ENCODE measurements around the gene SLAMF1.
"Not testable (repeated sequence)": the region's sequence is repeated elsewhere in the genome, so short reads cannot be mapped to it uniquely, and the experiment has no call there.

Gene SLAMF1

DNA sequence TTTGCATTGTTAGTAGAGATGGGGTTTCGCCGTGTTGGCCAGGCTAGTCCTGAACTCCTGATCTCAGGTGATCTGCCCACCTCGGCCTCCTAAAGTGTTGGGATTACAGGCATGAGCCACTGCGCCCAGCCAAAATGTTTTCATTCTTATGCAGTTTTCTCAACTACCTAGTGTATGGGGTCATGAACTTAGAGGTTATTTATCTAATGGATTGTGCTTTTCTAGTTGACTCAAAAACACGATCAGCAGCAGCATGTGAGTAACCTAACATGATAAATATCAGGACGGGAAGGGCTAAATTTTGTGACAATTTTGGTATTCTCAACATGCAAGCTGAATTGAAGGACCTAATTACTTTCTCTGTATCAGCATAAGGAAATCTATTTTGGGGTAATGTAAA is 58.4 kb downstream of the SLAMF1 start:
- no peak for DNase-seq

DNA sequence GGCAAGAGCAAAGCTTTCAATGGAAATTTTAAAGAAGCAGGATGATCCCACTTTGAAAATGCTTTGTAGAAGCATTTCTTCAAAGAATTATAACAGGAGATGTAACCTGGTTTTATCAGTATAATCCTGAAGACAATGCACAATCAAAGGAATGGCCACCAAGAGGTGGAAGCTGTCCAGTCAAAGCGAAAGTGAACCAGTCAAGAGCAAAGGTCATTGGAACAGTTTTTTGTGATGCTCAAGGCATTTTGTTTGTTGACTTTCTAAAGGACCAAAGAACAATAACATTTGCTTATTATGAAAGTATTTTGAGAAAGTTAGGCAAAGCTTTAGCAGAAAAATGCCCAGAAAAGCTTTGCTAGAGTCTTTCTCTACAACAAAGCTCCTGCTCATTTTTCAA is 62.1 kb downstream of the SLAMF1 start:
- DNase-seq = no peak

DNA sequence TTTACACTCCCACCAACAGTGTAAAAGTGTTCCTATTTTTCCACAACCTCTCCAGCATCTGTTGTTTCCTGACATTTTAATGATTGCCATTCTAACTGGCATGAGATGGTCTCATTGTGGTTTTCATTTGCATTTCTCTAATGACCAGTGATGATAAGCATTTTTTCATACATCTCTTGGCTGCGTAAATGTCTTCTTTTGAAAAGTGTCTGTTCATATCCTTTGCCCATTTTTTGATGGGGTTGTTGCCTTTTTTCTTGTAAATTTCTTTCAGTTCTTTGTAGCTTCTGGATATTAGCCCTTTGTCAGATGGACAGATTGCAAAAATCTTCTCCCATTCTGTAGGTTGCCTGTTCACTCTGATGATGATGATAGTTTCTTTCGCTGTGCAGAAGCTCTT is 63.9 kb downstream of the SLAMF1 start:
- not testable (repeated sequence) for DNase-seq

DNA sequence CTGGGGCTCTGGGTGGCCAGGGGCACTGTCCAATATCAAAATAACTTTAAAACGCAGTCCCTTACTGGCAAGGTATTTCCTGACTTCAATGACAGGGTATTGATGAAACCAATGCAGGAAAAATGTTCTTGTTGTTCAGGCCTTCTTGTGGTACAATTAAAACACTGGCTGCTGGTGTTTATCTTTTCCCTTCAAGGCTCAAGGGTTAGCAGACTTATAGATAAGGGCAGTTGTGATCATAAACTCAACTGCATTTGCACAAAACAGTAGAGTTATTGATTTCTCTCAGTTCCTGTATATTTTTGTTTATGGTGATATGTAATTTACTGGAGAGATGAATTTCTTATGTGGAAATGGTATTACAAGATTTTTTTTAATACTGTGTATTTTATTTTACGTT is 64.9 kb downstream of the SLAMF1 start:
- no peak for DNase-seq

DNA sequence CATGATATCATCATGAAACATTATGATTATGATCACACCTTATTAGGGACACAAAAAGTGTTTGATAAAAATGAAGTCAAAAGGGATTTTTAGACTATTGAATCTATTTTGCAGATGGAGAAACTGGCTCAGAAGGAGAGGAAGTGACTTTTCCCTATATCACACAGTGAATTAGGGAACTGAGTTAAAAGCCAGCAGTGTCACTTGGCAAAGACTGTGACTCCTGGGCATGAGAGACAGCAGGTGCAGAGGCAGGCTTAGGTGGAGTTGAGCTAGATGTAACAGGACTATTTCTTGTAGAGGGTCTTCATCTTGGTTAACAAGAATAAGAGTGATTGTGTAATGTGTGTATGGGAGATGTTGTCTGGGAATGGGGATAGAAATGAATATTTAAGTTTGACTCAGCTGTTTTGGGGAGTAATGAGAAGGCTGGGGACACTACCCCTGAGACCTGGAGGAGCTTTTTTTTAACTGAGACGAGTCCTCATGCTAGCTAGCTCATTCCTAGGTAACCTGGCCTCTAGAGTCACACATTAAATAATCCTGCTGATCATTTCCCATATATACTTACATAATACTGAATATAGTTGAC is 66.5 kb downstream of the SLAMF1 start:
- DNase-seq = no peak

DNA sequence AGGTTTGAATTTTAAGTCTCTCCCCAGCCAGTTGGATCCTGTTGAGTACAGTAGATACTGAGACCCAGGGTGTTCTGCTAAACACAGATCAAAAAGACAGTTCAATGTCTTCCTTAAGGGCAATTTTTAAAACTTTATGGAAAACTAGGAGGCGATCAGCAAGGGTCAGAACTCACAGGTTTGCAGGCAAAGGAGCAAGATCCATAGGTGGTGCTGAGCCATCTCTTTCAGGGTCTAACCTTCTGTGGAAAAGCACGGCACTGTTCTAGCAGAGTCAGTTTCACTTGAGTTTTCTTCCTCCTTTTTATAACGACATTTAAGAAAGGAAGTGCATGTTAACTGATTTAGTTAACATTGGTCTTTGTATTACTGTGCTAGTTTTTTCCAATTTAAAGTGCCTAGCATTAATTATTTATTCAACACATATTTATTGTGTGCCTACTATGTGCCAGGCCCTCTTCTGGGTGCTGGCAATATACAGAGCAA is 67.6 kb downstream of the SLAMF1 start, which contains the start of gene CD84:
Gene CD84, minus strand, starts transcription at position 281 of the 486 bp plus-strand sequence. Its CDS starts 59 bp downstream, at position 222.
- DNase-seq = no peak

DNA sequence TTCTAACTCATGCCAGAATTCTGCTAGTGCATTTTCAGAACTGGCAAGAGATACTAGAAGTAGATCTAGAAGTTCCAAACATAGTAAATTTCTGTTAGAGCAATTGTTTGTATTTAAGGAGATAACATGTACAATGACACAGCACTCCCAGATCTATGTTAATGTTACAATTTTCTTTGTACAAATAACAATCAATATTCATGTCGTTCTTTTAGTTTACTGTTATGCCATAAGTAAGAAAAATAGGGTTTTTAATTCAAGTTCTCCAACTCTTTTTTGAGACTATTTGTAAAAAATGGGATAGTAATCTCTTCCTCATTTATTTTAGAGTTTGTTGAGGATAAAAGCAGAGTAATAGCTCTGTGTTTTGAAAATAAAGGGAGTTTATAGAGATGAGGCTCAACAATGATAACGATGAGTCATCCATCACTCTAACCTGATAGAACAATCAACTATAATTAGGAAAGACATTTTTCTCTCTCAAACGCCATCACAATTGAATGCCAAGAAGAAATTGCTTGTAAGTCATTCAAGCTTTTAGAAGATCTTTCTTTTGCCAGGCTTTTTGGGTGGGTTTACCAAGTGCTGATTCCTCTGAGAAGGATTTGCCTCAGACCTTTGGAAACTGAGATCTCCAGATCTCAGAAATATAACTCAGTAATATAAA is 68.2 kb downstream of the SLAMF1 start:
- DNase-seq = no peak

DNA sequence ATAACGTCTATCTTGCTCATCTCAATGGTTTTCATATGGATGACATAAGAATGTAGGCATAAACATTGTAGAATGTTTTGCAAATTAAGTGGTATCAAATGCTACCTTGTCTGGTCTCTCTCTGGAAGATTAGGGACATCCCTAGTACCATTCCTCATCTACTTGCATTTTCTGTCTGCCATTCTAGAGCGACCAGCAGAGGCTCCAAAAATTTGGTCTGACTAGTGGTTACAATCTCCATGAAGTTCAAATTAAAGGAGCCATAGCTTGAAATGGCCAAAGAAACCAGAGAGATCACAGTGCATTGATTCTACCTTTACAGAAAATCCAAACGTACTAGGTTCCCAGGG is 68.7 kb downstream of the SLAMF1 start:
- DNase-seq = no peak

DNA sequence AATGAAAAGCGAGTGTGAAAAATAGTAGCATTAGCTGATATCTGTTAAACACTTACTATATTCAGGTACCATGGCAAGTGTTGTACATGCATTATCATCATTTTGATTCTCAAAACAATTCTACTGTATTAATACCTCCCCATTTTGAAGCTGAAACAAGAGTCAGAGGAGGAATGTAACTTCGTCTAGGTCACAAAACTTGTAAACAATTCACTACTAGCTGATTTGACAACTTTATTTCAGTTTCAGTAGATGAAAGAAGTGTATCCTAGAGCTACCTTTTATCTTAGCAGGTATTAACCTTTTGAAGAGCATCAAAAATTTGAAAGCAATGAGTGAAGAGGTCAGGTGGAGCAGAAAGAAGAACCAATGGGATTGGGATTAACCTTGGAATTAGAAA is 69.2 kb downstream of the SLAMF1 start:
- no peak for DNase-seq

DNA sequence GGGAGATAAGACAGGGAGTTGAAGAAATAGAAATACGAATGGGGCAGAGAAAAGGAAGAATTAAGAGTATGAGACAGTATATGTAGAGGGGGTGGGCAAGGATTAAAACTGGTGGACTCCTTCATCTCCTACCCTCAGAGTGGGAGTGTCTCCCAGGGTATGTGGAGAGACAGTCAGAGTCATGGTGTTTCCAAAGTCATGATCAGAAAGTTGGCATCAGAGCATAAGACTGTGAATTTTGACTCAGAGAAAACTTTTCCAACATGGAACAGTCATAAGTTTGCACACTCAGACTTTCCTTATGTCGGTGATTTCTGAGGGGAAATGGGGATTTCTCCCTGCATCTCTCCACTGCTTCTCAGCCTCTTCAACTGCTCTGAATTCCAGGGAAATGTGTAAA is 70.0 kb downstream of the SLAMF1 start:
- DNase-seq = no peak

DNA sequence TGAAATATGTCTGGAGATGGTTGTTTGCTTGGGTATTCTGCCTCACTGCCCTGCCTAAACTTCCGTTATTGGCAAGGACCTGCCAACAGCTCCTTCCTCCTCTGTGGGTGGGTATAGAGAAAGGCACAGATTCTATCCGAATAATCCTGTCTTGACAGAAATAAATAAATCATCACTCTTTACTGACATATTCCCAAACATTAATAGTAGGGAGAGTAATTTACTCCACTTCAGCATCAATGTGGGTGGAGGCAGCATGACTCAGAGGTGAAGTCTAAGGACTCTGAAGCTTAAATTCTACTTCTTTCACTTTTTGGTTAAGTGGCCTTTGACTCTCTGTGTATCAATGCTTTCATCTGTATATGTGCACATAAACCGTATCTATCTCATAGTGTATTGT is 70.5 kb downstream of the SLAMF1 start:
- peak; percentile 53 for DNase-seq

DNA sequence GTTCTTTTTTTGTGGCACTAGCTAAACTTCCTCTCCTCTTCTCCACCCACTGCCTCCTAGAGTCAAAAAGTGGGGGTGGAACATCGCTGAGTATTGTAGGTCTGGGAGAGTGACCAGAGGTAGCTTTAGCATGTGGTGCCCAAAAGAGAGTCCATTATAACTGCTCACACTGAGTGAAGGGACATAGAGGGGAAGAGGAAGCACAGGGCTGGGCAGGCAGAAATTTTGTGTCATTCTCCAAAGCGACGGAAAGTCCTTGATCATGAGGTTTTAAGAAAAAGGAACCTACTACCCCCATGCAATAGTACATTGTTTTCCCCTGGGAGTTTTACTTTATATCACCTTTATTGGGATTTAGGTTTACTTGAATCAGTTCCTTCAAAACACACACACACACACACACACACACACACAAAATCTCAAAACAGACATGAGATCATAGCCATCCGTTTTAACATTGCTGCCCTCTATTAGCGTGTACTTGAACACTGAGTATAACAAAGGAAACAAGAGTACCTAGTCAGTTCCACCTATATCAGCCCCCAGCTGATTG is 71.7 kb downstream of the SLAMF1 start:
- DNase-seq = no peak

DNA sequence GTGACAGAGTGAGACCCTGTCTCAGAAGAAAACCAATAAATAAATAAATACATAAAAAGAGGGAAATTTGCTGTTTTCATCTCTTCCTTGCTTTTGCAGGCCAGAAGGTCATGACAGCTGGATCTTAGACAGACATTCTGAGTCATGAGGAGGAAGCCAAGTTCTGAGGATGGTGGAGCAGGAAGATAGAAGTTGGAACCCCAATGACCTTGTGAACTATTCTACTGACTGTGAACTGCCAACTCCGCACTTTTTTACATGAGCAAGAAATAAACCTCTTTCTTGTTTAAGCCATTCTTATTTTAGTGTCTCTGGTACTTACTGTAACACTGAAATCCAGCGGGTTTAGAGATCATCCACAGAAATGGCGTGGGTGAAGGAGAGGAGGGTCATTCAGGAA is 76.0 kb downstream of the SLAMF1 start:
- DNase-seq = no peak

DNA sequence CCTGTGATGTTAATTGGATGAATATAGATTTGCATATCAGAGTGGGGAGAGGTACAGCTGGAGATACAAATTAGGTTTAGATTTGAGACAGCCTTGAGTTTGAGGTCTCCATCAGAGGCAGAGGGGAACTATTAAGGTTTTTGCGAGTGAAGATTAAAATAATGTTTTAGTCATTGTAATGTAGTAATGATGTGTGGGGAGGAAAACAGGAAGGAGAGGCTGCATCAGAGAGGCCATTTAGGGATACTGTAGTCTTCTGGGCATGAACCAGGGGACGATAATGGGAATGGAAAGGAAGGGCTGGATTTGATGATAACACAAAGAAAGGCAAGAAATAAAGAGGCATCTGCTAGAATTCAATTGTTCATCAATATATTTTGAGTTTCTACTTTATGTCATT is 77.0 kb downstream of the SLAMF1 start:
- no peak for DNase-seq

DNA sequence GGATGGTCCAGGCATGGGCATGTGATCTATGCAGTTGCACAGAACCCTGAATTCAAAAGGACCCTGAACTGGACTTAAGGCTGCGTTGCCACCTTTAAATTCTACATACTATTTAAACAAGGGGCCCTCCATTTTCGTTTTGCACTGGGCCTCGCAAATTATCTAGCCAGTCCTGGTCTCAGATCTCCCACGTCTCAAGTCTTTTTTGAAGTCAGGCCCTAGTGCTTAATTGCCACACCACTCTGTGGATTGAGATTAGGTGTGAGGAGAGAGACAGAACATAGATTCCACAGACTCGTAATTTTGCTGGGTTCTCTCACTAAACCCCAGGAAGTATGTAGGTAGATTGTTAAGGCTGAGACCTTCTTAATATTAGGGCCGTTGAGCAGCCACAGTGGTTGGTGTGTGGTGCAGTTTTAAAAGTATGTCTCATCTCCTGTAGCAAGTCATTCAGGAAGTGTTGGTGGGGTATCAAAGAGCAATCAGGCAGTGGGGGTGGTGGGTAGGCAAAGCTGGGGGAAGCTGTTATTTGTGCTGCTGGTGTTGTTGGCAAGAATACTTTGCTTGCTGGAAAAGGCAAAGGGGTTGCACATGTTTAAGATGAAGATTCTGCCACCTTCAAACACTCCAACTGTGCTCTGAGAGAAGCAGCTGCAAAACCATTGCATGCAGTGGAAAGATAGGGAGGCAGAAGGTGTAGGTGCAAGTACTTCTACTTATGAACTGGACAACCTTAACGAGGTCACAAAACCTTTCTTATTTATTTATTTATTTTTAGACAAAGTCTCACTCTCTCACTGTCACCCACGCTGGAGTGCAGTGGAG is 78.8 kb downstream of the SLAMF1 start:
- DNase-seq = peak; percentile 88

DNA sequence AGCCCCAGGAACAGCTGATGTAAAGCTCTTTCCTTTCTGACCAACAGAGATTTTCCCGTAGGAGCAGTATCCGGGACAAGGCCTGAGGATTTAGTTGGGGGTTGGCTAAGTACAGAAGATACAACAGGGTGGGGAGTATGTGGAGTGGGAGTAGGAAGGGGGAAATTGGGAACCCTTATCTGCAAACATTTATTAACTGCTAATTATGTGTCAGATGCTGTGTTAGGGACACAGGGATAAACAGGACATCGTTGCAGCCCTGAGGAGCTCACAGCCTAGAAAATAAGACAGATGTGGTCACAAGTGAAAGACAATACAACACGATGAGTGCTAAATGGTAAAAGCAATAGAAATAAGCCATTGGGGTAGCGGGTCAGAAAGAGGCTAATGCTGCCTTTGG is 79.5 kb downstream of the SLAMF1 start:
- no peak for DNase-seq

DNA sequence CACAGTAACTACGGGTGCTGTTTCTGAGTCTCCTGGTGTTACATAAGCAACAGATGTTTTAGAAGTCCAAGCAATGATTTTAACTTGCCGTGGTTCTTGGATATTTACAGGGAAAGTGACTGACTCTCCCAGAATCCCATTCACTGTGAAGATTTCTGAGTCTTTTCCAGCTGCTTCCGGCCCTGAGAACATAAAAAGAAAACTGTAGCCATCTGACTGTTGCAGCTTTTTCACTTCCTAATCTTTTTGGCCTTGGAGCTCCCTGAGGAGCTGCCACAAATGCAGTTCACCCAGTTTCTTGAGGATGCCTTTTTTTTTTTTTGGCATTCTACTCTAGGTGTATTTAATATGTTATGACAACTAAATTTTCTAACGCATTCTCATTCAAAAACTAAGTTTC is 81.3 kb downstream of the SLAMF1 start:
- no peak for DNase-seq

DNA sequence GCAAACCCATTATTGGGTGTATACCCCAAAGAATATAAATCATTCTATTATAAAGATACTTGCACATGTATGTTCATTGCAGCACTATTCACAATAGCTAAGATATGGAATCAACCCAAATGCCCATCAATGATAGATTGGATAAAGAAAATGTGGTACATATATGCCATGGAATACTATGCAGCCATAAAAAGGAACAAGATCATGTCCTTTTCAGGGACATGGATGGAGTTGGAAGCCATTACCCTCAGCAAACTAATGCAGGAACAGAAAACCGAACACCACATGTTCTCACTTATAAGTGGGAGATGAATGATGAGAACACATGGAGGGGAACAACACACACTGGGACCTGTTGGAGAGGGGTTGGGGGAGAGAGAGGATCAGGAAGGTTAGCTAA is 83.6 kb downstream of the SLAMF1 start:
- DNase-seq = not testable (repeated sequence)

DNA sequence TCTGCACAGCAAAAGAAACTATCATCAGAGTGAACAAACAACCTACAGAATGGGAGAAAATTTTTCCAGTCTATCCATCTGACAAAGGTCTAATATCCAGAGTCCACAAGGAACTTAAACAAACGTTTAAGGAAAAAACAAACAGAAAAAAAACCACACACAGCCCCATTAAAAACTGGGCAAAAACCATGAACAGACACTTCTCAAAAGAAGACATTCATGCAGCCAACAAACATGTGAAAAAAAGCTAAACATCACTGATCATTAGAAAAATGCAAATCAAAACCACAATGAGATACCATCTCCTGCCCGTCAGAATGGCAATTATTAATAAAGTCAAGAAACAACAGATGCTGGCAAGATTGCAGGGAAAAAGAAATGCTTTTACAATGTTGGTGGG is 84.1 kb downstream of the SLAMF1 start:
- not testable (repeated sequence) for DNase-seq

DNA sequence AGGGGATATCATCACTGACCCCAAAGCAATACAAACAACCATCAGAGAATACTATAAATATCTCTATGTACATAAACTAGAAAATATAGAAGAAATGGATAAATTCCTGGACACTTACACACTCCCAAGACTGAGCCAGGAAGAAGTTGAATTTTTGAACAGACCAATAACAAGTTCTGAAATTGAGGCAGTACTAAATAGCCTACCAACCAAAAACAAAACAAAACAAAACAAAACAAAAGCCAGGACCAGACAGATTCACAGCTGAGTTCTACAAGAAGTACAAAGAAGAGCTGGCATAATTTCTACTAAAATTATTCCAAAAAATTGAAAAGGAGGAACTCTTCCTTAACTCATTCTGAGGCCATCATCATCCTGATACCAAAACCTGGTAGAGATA is 86.0 kb downstream of the SLAMF1 start:
- DNase-seq = no peak

DNA sequence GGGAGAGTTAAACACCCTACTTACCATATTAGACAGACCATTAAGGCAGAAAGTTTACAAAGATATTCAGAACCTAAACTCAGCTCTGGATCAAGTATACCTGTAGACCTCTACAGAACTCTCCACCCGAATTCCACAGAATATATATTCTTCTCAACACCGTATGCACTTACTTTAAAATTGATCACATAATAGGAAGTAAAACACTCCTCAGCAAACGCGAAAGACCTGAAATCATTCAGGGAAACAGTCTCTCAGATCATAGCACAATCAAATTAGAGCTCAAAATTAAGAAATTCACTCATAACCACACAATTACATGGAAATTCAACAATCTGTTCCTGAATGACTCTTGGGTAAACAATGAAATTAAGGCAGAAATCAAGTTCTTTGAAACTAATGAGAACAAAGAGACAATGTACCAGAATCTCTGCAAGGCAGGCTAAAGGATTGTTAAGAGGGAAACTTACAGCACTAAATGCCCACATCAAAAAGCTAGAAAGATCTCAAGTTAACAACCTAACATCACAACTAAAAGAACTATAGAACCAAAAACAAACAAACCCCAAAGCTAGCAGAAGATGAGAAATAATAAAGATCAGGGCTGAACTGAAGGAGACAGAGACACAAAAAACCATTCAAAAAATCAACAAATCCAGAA is 86.7 kb downstream of the SLAMF1 start:
- no peak for DNase-seq

DNA sequence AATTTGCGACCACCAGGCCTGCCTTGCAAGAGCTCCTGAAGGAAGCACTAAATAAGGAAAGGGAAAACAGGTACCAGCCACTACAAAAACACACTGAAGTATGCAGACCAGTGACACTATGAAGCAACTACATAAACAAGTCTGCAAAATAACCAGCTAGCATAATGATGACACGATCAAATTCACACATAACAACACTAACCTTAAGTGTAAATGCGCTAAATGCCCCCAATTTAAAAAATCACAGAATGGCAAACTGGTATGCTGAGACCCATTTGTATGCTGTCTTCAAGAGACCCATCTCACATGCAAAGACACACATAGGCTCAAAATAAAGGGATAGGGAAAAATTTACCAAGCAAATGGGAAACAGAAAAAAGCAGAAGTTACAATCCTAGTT is 87.4 kb downstream of the SLAMF1 start:
- not testable (repeated sequence) for DNase-seq

Measured in activated CD4-positive, alpha-beta T cell treated with anti-CD3 and anti-CD28 coated beads, Interleukin-10, Interleukin-2, amounts not matched to agents 100 ng/mL and 50 ng/mL, durations not matched to agents 16 hours and 8 hours (primary cell).